Suppressor macrophage treated with lipopolysaccharide for 1 hour (primary cell): ENCODE measurements around the gene SVEP1.
"Not testable (repeated sequence)": the region's sequence is repeated elsewhere in the genome, so short reads cannot be mapped to it uniquely, and the experiment has no call there.

Experiments used
- DNase-seq, 3 donors: peaks; one replicate each; pipeline ENCODE4 v3.0.0-alpha.2; 2020 to 2022

The SVEP1 gene

DNA sequence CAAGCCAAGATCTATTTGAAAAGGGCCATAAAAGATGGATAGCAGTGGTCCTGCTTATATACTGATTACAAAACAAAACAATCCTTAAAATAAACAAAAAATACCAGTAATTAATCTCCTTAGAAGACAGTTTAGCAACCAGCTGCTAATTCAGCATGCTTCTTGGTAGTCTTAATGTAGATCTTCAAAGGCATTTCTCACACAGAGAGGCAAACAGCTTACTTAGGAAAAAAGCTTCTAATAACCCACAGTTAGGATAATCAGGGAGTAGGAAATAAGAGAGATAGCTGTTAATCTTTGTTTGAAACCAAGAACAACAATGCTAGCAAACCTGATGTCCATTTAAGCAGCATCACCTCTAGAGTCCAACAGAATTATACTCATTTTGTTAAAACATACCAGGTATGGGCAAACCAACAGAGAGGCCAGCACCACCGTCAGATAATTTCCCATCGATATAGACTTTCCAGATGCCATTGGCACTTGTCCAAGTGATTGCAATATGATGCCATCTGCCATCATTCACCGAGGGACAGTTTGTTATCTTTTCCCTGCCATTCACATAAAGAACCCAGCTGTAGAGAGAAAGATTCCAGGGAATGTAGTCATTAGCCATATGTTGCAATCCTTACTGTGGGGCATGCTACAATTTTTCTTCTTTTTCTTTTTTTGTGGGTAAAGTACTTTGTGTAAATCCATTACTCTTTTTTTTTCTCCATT is 136.2 kb downstream of the SVEP1 start:
- no peak for DNase-seq

DNA sequence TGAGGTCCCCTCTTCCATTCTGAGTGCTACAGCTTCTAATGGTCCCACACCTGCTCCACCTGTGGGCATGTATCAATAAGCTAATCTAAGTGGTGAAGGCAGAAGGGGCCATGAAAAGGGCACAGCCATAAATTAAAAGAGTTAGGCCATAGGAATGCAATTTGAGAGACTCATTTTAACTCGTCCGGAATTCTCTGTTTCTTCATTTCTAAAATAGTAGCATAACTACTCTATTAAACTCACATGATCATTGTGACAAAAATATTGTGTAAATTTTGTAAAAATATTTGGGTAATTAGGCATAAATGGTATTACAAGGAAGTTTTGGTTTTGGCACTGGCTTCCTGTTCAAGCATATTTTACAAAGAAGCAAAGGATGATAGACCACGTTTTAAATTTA is 138.7 kb downstream of the SVEP1 start:
- no peak for DNase-seq

DNA sequence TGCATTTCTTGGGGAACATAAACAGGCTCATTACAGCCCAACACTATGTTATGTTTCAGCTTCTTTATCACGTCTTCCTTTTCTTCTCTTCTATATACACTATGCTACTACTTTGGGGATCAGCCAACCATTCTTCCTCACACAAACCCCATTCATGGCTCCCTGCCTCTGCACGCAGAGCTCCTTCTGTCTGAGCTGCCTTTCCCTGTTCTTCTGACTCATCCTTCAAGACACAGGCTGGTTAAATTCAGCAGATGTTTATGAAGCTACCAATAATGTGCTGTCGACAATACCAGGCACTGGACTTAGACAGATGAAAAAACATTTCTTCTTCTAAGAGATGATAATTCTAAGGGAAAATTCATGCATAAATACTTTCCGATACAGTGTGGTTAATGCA is 139.4 kb downstream of the SVEP1 start:
- no peak for DNase-seq

DNA sequence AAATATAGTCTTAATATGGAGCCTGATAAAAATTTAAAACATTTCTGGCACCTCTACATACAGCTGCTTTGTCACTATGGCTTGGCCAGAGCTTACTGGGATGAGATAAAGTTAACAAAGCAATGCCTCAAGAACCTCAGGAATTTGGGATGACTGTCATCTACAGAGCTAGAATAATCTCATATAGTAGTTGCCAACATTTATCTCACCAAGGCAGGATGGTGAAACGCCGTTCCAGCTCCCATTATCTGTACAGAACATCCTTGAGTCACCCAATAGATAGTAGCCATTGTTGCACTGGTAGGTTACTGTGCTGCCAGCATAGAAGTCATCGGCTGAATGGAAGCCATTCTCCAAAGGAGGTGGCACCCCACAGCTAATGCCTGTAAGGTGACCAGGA is 147.3 kb downstream of the SVEP1 start:
- DNase-seq: no peak

DNA sequence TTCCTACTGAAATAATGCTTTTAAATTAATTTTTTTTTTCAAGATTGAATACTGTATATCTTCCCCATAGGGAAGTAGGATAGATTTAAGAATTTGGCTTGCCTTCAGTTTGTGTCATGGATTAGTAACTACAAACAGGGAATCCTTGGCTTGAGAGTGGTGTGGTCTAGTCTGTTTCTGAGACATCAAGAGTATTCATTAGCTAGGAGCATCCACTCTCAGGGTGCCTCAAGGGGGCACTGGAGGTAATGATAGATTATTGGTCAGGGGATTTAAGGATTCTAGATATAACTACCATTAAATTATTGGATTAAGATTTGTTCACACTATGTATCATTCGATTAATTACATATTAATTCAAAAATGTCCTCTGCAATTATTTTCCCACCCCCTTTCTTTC is 150.1 kb downstream of the SVEP1 start:
- no peak for DNase-seq

DNA sequence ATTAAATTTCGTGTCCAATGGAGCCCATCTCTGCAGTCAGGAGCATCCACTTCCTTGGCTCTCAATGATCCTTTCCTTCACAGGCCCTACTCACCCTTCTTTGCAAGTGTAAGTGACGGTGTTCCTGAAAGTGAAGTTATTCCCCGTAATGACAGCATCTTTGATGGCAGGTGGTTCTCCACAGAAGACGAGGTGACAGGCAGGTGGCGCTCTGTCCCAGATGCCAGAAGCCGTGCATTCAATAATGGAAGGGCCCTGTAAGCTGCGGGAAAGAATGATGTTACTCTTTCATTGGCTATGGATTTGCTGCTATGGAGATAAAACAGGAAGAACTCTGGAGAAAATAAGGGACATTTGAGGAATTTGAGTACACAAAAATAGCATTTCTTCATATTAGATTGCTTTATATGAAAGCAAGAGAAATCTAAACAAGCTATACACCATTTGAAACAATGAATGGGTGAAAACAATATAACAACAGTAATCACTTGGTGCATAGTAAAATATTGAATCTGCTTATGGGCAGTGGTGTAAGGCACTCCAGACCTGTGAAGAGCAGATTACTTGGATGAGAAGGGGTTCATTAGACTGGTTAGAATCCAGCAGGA is 151.9 kb downstream of the SVEP1 start:
- DNase-seq: peak; percentile 48 to 65 (median 56)

DNA sequence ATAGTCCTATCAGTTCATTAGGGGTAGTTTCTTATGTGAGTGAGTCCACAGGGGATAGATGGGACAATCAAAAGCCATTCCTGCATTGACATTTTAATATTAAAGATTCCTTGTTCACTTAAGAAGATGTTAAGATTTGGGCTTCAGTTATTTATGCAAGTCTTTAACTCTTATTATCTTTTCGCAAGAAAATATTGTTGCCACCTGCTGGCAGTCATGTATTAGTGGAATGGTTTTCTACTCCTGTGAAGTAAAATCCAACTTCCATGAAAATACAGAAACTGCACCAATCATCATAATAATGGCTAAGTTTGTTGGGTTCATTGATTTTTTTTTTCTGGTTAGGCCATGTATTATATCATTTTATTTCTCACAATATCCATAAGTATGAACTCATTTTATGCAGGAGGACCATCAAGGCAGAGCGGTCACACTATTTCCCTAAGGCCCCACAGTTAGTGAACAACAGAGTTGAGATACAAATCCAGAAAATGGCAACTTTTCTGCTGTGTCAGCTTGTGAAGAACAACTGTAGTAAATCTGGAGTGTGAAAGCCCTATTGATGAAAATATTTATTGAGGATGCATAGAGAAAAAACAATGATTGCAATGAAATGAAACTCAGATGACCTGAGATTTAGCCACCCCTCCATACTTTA is 153.4 kb downstream of the SVEP1 start:
- DNase-seq: peak in 2 of 3 donors; percentile 15 to 22

DNA sequence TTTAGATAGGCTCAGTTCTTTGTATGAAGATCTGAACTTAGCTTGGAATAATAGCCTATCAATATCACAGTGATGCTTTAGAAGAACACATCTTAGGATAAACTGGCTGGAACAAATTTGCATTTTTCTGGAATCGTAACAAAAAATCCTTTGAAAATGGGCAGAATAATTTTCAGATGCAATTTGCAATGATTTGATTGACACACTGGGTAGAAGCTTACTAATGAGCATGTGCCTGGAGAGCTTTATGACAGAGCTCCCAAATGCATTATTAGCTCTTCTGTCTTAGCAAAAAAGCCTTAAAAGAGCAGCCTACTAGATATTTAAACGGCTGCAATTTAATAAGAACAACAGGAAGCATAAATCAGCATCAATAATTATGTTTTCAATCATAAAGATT is 165.1 kb downstream of the SVEP1 start:
- DNase-seq: no peak

DNA sequence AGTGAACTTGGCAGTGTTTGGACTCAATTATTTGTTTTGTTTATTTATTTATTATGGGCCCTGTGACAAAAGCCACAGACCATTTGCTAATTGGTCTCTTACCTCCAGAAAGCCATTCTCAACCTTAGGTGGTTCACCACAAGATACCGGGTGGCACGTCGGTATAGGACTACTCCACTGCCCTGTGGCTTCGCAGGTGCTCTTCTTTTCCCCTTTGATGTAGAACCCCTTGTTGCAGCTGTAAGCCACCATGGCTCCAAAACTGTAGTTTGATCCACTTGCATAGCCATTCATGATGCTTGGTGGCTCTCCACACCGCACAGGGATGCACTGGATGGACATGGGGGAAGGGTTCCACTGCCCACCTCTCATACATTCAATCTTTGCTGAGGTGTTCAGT is 168.6 kb downstream of the SVEP1 start:
- no peak for DNase-seq

DNA sequence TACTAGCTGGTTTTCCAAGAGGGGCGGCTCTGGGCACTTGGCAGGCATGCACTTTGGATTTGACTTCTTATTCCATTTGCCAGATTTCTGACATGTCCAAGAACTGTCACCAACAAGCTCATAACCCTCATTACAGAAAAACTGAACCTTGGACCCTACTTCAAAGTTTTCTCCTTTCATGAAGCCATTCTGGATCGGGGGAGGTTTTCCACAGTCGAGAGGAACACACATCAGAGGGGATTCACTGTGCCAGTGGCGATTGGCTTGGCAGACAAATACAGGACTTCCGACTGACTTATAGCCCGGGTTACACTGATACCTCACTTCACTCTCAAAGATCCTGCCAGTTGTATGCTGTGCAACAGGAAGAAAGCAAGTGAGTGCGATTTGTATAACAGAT is 170.9 kb downstream of the SVEP1 start:
- DNase-seq: no peak

DNA sequence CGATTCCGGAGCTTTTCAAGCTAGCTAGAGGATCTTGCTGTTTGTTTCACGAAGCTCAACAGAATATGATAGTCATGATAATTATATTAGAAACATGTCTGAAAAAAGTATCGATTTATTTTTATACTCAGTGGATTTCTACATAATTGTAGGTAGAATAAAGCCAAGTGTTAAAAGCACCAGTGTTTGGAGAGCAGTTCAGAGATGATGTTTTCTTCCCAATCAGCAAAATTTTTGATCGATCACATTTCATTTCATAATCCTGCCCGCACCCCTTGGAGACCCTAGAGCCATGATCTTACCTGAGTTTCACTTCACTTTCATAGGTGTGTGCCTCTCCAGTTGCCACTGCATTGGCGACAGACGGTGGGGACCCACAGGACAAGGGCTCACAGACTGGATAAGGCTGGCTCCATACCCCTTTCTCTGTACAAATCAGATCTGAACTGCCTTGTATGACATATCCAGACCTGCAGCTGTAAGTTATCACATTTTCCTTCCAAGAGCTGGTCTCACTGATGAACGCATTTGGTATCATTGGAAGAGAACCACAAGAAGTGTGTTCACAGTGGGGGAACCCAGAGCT is 173.6 kb downstream of the SVEP1 start:
- no peak for DNase-seq

DNA sequence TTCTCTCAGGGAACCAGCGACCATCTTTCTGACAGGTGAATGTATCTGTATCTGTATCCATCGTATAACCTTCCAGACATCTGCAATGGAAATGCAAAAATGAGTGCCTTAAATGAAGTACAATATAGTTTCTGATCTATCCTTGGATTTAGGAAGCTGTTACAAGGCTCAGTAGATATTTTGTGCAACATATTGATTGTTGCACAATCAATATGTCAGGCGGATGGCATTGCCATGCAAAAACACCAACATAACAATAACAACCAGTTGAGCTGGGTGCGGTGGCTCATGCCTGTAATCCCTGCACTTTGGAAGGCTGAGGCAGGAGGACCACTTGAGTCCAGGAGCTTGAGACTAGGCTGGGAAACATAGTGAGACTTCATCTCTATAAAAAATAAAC is 175.1 kb downstream of the SVEP1 start:
- DNase-seq: no peak

DNA sequence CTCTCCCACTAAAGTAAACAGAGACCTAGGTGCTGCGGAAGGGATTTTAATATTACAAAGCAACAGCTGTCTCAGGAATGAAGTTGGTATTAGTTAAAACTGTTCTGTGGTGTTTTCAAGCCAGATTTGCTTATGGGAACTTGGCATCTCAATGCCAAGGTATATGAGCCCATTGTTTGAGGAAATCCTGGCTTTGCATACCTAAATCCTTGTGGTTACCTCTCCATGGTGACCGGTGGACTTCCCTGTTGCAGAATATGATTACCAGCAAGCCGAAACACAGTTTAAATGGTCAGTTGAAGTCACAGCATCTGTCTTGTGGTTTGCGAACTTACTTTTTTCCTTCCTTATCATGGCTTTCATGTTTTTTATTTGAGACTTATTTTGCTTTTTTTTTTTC is 179.6 kb downstream of the SVEP1 start:
- no peak for DNase-seq

DNA sequence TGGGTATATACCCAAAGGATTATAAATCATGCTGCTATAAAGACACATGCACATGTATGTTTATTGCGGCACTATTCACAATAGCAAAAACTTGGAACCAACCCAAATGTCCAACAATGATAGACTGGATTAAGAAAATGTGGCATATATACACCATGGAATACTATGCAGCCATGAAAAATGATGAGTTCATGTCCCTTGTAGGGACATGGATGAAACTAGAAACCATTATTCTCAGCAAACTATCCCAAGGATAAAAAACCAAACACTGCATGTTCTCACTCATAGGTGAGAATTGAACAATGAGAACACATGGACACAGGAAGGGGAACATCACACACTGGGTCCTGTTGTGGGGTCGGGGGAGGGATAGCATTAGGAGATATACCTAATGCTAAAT is 180.5 kb downstream of the SVEP1 start:
- not testable (repeated sequence) for DNase-seq

DNA sequence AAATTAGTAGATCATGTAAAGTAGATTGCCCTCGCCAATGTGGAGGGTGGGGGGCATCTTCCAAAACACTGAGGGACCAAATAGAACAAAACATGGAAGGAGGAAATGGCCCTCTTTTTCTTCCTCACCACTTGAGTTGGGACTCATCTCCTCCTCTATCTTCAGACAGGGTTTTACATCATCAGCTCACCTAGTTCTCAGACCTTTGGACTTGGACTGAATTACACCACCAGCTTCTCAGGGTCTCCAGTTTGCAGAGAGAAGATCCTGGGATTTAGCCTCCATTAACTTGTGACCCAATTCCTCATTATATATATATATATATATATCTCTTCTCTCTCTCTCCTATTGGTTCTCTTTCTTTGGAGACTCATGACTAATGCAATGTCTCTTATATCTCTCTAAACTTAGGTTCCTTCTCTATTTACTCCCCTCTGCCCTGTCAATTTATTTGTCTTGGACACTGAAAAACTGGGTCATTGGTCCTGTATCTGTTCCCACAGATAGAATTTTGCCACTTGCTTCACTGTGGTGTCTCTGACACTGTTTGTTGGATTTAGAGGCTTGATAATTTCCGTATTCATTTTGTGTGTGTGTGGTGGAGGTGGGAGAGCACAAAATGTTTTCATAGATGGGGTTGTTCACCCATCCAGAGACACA is 187.6 kb downstream of the SVEP1 start:
- no peak for DNase-seq

DNA sequence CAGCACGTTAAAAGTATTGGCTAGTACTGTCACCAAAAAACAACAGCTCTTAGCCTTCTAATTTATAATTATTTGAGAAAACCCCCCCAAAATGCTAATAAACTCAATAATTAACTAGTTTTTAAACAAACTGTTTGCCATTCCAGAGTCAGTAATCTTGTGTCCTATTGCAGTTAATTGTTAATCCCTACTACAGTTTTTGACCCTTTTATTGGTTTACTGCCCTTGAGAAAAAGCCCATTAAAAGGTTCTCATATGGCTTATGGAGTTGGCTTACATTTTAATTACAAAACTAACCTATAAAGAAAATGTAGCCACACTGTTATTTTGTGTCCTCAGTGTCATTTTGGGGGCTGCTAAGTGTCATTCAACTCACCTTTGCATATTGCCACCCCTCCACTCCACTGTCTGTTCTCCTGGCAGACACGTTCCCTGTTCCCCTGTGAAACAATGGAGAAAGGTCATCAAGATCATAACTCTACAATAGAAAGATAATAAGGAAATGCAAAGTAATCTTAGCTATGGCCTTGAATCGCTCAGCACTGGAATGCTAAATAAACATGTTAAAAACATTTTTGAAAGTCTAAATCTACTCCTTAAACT is 190.3 kb downstream of the SVEP1 start:
- no peak for DNase-seq

DNA sequence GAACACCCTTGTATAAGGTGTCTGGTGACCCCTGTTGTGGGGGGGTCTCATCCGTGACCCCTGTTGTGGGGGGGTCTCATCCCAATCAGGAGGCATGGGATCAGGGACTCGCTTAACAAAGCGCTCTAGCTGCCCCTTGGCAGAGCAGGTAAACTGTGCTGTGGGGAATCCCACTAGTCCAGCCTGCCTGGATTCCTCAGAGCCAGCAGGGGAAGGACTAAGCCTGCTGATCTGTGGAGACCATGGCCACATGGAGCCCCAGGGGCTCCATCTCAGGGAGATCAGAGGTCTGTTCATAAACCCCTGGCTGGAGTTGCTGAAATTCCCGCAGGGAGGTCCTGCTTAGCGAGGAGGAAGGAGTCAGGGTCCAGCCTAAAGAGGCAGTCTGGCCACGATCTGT is 196.1 kb downstream of the SVEP1 start:
- DNase-seq: no peak

DNA sequence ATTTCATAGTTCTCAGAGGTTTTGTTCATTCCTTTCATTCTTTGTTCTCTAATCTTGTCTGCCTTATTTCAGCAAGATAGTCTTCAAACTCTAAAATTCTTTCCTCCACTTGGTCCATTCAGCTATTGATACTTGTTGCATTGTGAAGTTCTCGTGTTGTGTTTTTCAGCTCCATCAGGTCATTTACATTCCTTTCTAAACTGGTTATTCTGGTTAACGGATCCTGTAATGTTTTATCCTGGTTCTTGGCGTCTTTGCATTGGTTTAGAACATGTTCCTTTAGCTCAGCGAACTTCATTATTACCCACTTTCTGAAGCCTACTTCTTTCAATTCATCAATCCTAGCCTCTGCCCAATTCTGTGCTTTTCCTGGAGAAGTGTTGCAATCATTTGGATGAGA is 196.8 kb downstream of the SVEP1 start:
- no peak for DNase-seq

DNA sequence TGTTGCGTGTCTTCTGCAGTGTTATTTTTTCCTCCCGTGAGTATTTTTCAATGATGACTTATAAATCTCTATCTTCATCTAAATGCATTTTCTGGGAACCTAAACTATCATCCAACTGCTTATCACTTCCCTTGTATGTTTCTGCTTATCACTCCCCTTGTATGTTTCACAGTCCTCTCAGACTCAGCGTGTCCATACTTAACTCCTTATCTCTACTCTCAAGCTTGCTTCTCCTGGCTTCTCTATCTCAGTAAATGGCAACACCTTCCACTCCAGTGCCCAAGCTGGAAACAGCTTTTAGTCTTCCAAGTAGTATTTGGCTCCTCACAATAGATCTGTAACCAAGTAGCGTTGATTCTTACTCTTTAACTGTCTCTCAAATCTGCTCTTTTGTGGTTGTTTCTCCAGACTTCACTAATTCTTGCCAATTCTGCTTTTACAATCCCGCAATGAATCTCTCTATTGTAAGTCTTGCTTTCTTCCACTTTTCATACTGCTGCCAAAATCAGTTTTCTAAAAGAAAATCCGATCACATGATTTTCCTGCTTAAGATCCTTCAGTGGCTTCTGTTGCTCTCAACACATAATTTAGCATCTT is 208.0 kb downstream of the SVEP1 start:
- no peak for DNase-seq

DNA sequence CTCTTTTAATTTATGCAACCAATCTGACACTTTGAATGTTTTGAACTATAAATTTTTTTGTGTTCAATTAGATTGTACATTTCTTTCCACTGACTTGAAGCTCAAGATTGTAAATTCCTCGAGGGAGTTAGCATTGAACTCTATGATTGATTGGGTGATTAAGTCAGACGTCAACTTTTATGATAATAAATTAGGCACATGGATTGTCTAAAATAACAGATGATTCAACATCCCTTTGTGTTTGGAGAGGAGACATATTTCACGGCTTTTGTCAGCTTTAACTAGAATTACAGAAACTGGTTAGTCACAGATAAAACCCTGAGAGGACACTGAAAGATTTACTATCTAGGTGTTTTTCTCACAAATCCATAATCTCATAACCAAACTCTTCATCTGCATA is 209.2 kb downstream of the SVEP1 start:
- DNase-seq: no peak

DNA sequence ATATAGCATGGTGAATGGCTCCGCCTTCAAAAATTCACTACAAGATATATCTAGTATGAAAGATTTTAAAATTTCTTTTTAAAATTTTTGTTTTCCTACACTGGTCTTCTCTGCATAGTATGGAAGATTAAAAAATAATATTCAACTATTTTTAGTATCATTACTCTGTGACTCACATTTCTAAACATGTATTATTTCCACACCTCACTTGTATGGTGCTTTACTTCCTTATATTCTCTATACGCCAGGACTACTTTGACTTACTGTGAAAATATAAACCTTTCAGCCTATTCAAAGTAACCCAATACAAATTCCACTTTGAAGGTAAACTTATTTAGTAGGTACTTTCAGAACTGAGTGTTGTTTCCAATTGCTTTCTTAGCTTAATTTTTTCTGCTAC is 215.1 kb downstream of the SVEP1 start:
- peak in 2 of 3 donors; percentile 18 to 30 for DNase-seq

DNA sequence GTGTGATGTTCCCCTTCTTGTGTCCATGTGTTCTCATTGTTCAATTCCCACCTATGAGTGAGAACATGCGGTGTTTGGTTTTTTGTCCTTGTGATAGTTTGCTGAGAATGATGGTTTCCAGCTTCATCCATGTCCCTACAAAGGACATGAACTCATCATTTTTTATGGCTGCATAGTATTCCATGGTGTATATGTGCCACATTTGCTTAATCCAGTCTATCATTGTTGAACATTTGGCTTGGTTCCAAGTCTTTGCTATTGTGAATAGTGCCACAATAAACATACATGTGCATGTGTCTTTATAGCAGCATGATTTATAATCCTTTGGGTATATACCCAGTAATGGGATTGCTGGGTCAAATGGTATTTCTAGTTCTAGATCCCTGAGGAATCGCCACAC is 220.5 kb downstream of the SVEP1 start:
- not testable (repeated sequence) for DNase-seq

DNA sequence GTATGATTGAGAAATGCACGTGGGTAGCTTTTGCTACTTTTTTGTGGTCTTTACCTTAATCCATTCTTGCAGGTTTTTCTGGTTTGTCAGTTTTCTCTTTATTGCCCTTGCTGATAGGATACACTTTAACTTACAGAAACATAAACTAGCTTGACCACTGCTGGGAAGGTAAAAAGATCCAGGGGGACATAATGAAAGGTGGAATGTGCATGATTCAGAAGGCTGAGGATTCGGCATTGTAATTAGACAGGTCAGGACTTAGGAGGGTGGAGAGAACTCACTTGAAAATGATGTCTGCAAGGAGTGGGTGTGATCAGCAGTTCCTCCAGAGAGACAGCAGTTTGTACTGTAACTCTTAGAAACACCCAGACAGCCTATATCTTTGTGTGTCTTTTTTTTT is 222.0 kb downstream of the SVEP1 start:
- DNase-seq: no peak
